GM12873 (cell line): Measurements from ENCODE around the gene ALPG.

Experiments
- TF ChIP-seq, protein P1 (sequence below): IDR thresholded peaks from 2 replicates; pipeline ENCODE4 v1.5.1; 2012; ENCODE audit warnings: low read depth, mild to moderate bottlenecking, moderate library complexity, low read length, control low read depth; ENCODE audit not compliant: insufficient read depth; ENCODE audit errors: missing control alignments

The ALPG gene

DNA sequence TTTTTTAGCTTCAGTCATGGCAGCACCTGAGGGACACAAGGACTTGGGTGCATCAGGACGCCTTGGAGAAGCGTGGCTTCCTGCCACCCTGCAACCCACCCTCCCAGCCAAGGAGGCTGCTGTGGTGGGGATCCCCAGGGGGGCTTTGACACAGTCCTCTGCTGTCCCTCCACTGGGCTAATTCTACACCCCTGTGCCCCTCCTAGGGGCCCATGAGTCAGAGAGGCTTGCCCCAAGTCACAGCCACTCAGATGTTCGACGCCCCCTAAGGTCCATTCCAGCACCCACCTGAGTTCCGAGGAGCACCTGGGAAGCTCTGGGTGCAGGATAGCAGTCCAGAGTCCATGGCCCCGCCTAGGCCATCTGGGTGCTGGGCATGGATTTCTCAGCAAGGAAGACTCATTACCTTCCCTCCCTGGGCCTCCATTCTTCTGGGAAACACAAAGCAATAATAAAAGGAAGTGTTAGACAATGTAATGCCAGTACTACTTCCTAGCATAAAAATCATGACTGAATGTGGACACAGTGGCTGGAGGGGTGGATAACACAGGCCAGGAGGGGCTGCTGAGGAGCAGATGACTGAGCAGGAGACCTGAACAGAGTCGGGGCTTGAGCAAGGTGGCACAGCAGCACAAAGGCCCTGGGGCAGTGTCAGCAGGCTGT lies 3.7 kb downstream of the ALPG start:
- TF ChIP-seq, protein P1, sequence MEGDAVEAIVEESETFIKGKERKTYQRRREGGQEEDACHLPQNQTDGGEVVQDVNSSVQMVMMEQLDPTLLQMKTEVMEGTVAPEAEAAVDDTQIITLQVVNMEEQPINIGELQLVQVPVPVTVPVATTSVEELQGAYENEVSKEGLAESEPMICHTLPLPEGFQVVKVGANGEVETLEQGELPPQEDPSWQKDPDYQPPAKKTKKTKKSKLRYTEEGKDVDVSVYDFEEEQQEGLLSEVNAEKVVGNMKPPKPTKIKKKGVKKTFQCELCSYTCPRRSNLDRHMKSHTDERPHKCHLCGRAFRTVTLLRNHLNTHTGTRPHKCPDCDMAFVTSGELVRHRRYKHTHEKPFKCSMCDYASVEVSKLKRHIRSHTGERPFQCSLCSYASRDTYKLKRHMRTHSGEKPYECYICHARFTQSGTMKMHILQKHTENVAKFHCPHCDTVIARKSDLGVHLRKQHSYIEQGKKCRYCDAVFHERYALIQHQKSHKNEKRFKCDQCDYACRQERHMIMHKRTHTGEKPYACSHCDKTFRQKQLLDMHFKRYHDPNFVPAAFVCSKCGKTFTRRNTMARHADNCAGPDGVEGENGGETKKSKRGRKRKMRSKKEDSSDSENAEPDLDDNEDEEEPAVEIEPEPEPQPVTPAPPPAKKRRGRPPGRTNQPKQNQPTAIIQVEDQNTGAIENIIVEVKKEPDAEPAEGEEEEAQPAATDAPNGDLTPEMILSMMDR: no peak

DNA sequence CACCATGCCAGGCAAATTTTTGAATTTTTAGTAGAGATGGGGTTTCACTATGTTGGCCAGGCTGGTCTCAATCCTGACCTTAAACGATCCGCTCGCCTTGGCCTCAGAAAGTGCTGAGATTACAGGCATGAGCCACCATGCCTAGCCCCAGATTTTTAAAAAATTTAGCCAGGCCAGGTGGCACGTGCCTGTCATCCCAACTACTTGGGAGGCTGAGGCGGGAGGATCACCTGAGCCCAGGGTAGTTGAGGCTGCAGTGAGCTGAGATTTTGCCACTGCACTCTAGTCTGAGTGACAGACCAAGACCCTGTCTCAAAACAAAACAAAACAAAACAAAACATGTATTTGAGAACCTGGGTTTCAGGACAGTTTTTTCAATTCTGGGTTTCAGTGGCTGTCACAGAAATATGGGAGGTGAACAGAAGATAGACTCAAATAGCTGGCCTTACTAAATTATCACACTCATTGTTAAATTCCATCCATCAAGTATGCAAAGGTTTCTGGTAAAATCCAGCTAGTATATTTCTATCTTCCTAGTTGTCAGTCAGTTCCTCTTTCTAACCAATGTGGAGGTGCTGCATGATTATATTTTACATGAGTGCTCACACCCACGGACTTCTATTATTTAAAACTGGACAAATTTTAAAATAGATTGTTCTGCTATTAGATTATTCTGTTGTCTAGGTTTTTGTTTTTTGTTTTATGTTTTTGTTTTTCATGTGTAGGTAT lies 5.4 kb downstream of the ALPG start:
- TF ChIP-seq, protein P1: no peak

DNA sequence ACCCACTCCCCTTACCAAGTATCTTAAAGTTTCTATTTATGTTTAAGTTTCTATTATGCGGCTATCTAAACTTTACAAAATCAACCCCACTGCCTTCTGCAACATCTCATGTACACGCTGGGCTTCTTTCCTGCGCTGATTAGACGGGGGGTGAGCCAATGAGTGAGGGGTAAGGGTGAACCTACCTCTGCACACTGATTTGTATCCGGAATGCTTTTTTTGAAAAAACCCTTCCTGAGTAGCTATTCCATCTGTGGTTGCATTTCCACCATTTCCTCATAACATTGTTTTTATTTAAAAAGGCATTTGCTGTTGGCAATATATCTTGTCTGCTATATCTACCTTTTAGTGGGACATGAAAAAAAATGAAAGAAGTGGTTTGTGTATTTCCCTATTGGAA lies 6.3 kb downstream of the ALPG start:
- TF ChIP-seq, protein P1: no peak

DNA sequence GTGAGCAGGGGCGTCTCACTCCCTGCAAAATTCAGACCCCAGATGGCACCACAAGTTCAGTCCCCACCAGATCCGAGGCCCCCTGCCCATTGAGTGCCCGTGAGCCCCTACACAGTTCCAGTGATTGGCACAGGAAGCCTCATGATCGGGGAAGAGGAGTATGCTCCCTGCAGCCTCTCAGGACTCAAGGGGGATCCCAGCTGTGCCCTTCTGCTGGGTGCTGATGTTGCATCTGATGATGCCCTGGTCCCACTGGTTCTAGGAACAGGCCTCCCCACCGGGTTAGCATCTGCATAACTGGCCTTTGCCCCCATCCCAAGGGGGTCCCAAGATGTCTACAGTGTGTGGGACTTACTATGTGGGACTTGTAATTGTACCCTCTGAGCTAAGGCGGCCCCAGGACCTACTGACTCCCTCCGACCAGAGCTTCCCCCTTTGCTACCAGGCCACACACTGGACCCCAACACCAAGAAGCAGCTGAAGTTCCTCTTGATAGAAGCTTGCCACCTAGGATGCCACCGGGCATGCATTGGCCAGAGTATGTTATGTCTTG lies 8.6 kb downstream of the ALPG start:
- TF ChIP-seq, protein P1: no peak

DNA sequence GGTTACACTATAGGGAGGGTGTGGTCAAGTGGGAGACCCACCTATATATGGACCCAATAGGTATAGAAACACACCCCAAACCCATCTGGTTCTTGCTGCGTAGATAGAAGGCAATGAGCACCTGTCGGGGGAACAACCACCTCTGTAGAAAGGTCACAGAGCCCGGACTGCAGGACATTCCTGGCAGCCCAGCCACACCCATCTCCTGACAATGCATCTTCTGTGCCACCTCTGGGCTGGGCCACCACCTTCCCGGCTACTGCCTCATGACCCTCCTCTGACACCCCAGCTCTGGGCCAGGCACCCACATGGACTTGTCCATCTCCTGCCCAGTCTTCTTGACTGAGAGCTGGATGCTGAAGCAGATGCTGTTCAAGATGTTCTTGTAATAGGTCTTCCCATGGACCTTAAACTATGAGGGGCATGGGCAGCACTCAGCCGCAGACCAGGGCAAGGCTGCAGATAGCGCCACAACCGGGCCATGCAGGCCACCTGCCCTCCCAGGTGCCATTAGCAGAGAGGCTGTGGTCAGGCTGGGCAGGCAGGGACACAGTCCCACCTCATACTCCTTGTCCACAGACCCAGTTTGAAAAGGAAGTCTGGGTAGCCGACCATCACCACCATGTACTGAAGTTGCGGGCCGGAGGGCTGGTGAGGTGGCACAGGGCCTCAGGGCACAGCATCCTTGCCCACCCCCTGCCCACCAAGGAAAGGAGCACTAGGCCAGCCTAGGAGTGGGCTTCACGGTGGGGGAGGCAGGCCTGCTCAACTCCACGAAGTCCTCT lies 9.3 kb downstream of the ALPG start:
- TF ChIP-seq, protein P1: no peak

DNA sequence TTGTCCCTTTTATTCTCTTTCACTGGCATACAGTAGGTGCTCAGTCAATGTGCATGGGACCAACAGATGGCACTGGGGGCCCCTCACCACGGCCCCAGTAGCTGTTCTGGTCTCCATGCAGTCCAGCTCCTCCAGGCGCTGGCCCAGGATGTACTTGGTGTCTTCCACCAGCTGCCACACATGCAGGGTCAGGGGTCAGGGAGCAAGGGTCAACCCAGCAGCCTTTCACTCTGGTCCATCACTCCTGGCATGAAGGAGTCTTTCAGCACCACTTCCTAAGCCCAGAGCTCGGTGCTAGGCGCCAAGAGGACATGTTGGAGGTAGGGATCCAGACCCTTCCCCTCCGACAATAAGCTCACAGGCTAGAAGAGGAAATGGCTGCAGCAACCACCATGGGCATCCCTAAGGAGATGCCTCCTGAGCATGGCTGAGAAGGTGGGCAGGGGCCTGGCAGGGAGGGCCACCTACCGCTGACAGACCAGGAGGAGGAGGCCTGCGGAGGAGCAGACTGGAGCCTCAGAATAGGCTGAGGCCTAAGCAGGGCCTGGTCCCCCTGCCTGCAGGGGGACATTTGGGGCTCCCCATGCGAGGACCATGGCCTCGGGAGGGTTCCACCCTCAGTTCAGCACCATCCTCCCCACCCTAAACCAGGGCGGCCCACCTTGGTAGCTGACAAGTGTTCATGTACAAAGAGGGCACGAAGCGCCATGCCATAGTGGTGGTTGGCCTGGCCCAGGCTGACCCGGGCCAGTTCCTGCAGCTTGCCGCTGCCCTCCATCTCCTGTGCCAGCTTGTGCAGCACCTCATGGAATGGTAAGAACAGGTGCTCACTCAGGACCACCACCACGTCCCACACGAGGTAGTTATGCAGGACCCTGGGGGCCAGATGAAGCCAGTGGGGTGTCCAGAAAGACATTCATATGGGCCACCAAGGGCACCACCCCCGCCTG lies 10.2 kb downstream of the ALPG start:
- TF ChIP-seq, protein P1: no peak
